Ureter (tissue), 1 donor: ENCODE measurements around the gene PPM1A. TPM values are rescaled to one million over a fixed set of nuclear protein-coding genes. Genes with fewer than 3 reads are reported as not detected.
"Not testable (repeated sequence)": the region's sequence is repeated elsewhere in the genome, so short reads cannot be mapped to it uniquely, and the experiment has no call there.

ENCODE experiments used
- DNase-seq: peaks from one replicate; pipeline ENCODE4 v3.0.0-alpha.2; 2020; ENCODE audit warnings: low spot score
- total RNA-seq: library from RNA; stranded (reverse); gene quantifications from one replicate; pipeline ENCODE4 v1.2.4, GENCODE V29; 2023
- donor health status: DM: yes; HTN: yes; CAD: no.

Gene PPM1A
- total RNA-seq, 1 donor from 2014 or later, result 41.2 TPM

DNA sequence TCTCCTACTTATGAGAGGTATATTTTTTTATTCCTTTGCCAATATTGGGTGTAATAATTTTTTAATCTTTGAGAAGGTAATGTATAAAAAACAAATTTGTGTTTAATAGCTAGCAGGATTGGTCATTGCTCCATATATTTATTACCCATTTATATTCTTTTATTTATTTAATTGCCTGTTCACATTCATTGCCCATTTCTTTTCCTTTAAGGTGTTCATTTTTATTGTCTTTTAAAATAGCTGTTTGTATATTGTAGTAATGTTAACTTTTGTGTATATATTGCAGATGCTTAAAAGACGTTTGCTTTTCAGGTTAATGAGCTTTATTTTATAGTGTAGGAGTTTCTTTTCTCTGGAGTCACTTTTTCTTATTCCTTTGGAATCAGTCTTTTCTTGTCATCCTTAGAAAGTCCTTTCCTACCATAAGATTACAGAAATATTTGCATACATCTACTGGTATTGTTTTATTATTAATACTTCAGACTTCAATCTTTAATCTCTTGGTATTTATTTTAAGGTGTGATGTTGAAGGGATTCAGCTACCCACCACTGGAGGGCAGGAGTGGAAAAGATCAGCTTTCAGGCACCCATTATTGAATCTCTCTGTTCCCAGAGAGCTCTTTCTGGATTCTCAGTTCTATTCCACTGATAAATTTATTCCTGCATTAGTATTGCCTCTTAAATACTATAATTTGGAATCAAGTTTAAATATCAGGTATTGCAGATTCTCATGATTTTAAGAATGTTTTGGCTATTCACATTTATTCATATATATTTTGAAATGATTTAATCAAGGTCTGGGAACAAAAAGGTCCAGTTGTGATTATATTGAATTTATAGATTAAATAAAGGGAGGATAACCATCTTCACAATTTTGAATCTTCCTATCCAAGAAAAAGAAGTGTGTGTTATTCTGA lies 17.3 kb downstream of the PPM1A start:
- DNase-seq, result no peak

DNA sequence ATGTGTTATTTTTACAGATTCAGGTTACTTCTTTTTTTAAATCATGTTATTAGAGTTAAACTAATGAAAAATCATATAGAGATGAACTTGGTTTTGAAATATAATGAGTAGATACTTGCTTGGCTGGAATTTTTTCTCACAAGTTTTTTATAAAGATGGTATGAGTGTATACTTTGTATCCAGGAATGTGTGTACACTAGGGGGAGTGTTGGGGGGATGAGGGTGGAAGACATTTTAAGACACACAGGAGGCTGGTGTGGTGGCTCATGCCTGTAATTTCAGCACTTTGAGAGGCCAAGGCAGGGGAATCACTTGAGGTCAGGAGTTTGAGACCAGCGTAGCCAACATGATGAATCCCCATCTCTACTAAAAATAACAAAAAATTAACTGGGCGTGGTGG lies 23.2 kb downstream of the PPM1A start:
- no peak for DNase-seq

DNA sequence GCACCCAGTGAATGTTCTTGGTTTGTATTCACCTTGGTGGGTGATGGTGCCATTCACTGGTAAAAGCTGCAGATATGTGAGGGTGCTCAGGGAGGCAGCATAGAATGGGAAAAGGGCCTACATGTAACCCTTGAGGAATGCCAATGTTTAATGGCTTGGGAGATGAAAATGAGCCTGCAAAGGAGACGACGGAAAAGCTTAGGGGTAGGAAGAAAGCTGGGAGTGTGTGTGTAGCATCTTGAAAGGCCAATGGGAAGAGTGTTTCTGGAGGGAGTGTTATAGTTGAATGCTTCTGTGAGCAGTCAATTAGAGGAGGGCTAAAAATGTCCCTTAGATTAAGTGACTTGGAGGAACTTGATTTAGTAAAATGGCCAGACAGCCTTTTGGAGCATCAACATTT lies 24.9 kb downstream of the PPM1A start:
- DNase-seq, result no peak

DNA sequence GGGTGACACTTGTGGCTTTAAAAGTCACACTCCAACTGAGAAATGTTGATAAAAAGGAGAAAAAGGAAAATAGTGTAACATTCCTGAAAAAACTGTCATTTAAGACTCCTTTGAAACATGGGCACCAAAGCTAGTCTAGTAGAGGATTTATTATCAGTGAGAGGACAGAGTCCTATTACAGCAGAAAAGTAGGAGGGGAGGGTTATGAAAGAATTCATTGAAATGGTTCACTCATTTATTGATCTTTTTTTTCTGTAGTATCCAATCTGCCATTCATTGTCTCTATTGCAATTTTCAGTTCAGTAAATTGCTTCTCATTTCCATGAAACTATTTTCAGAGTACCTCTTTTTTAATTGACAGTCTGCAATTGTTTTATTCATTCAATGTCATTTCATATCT lies 25.4 kb downstream of the PPM1A start:
- DNase-seq, result no peak

DNA sequence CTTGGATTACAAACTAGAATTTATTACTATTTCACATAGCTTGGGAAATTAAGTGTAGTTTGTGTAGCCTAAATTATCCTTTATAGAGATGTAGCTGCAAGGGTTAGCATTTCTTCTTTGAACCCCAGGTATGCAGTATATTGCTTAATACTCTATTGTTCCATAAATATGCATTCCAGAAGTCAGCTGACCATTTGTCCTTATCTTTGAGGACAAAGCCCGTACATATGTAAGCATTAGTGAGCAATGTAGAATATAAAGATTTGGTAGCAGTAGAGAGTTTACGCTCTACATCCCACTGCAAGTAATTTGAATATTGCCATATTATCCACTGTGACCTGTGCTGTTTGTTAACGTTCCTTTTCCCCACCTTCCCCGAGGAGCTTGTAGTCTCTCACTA lies 26.9 kb downstream of the PPM1A start:
- no peak for DNase-seq

DNA sequence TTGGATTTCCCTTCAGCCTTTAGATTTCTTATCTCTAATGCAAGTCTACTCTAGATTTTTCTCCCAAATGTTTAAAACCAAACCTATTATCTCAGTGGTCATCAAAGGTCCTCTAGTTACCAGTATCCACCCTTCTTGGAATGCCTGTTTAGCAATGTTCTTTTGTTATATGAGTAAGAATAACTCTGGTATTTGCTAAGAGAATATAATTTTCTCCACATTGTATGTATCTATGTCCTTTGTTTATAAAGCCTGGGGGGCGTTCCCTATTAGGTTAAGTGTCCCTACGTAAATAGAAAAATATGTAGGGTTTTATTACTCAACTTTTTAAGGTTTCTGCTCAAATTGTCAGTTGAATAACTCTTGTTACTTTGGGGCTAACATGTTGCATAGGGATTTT lies 27.3 kb downstream of the PPM1A start:
- no peak for DNase-seq

DNA sequence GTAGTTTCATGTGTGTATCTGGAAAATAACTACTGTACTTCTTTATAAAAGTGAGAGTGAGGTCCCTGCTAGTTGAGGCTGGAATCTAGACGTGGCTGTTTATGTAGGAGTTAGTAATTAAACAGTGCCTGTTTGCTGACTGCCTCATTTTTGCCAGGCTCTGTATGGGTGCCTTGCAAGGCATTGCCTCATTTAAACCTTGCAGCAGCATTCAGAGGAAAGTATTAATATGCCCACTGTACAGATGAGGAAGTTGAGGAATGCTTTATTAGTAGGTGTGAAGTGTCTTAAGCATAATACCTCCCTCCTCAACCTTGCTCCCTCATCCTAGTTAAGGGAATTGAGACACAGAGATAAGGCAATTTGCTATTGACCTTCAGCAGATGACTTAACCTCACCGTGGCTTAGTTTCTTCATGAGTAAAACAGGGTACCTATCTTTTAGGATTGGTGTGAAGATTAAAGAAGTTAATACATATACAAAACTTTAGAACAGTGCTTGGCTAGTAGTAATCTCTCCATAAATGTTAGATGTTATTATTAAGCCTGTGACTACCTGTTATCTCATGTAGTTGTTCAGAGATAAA lies 28.7 kb downstream of the PPM1A start:
- DNase-seq, result no peak

DNA sequence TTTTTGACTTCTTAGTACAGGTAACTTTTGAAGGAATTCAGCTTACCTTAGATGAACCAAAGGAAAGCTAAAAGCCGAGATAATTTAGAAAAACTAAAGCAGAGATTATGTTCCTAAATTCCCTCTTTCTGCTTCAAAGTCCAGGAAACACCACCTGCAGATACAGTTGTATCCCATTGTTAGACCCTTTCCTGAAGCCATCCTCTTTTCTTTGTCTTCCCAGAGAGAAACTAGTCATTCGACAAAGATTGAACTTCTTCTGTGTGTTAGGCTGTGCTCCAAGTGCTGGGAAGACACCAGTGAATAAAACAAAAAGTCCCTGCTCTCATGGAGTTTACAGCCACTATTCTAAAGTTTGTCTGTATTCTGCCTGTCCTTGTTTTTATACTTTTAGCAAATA lies 29.3 kb downstream of the PPM1A start:
- DNase-seq, result no peak

DNA sequence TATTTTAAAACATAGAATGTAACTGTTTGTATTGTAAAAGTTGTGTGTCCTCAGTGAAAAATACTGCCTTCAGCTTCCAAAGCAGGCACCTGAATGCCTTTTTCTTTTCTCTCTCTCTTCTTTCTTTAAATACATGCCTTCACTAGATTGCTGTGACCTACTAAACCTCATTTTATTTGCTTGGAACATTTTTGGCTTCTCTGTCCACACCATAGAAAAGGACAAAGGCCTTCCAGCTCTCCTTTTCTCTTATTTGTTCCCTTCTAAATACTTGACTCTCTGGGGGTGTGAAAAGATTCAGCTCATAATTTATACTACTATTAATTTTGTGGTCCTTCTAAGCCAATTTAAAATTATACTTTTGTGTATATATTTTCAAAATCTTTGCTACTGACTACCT lies 38.4 kb downstream of the PPM1A start:
- DNase-seq, result no peak

DNA sequence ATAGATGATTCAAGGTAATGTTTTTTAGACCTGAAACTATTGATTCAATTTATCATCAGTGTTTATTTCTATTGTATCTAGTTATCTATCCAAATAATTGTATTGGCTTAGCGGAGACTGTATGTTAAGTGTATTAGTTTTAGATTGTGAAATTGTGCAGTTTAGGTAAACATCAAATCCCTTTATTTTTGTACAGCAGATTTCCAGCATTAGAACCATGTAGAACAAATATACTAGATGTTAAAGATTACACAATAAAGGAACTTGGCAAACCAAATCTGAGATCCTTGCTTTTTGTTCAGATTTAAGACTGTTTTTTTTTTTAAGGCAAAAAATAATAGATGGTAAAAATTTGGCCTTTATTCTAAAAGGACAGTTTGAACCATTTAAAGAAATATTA lies 39.3 kb downstream of the PPM1A start:
- DNase-seq, result no peak

DNA sequence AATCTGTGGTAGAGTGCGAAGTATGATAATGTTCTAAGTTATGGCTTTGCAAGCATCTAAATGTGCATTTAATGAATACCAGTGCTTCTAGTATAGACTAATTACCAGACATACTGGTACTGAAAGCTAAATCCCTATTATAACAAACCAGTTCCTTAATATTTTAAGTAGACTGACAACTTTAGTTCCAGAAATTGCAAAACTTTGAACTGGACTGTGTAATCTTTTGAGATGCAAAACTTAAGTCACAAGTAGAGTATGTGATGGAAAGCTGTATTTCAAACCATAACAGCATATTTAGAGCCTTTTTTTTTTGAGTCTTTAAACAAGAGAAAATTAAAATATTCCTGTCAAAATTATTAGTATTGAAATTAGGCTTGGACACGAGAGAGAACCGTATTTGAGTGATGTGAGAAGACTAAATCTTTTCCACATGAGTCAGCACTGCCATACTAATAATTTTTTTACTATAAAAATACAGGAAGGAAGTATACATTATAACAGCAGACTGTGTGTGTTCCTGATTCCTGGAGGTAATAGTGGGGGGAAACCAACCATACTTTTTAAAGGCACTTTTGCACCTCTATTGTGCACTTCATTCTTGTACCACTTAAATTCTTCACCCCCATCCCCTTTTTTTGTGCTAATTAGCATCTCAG lies 45.5 kb downstream of the PPM1A start:
- no peak for DNase-seq

DNA sequence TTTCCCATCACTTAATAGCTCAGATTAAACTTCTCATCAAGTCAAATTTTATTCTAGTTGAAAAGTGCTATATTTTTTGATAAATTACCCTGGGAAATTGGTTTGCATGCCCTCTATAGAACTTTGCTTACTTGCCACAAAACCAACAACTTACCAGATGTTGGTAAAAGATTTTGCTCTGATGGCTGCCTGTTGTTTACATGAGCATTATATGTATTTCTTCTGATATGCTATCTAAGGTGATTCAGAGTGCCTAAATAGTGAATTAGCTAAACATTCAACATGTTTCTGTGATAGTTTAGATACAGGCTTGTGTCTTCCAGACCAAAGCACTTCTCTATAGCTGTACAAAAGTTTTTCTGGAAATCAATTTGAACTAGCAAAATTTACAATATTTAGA lies 51.0 kb downstream of the PPM1A start:
- no peak for DNase-seq

DNA sequence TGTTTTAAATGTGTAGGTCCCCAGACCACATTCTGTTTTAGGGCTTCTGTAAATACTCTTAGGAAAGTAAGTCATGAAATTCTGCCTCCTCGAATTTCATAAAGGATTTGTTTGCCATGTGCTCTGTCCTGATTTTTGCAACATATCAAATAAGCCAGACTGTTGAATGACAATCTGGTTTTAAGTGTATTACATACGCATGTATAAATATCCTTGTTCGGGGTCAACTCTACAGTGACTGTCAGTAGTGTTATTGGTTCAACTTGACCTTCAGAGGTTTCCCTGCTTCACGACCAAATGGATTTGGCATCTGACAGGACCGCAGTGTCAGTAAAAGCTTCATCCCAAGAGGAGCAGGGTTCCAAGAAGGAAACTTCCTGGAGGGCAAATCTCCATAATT lies 52.7 kb downstream of the PPM1A start:
- no peak for DNase-seq

DNA sequence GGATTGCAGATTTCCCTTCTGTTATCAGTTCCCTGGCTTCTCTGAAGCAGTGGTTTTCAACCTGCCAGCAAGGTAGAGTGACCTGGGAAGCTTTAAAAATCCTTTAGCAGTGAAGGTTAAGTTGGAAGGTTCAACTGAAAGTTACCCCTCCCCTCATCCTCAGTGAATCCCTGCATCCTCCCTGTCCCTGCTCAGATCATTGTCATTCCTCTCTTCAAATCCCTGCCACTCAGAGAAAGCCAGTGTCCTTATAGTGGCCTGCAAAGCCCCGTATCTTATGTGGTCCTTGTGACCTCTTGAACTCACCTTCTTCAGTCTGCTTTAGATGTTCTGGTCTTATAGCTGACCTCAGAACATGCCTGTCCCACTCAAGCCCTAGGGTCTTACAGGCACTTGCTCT lies 53.6 kb downstream of the PPM1A start:
- DNase-seq, result no peak

DNA sequence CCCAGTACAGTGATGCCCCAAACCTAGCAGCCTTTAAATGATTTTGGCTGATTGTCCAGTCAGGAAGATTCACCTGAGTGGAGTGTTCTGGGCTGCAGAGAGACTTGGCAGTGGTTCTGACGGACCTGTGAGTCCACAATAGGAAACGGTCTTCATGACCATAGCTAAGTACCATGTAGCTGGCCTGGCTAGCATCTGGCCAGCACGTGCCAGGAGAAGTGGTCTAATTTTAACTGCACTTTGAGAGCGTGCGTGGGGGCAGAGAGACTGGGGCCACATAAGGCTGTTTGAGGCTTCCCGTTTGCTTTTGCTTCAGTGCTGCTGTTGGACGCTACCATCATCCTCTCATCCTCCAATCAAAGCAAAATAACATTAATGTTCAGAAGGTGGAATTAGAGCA lies 54.7 kb downstream of the PPM1A start:
- no peak for DNase-seq

DNA sequence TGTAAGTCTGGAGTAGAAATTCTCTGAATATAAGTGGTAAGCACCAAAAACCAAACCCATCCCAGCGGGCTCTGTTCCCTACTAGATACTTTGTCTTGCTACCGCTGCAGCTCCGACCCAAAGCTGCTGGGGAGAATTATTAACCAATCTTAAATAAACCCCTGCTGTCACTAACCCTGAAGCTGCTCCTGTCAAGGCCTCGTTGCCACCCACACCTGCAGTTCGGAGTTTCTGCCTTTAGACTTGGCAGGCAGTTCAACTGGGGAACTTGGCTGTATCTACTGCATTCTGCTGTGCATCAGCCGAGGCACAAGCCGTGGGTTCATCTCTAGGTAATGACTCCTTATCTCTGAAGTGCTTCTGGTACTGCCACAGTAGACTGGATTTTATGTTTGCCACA lies 55.5 kb downstream of the PPM1A start:
- DNase-seq, result no peak

DNA sequence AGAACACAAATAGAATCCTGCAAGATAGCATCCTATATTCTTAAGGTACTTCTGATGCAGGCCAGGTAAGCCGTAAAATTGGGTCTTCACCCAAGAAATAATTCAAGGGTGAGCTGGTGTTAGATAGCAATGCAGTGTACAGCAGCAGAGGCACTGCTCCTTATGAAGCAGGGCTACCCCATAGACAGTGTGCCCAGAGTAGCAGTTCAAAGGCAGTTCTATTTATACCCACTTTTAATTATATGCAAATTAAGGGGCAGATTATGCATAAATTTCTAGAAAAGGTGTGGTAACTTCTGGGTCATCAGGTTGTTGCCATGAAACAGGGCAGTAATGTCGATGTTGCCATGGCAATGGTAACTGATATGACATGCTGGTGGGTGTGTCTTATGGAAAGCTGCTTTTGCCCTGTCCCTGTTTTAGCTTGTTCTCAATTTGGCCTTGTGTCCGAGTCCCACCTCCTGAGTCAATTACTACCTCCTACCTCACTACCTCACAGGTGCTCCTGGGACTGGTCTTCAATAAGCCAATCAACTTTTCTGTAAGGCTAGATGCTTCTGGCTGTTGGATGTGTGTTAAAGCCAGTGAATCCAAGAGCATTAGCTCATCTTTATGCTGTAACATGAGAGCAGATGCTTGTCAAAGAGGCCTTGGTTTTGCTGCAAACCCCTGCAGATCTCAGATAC lies 61.0 kb downstream of the PPM1A start:
- DNase-seq, result no peak

DNA sequence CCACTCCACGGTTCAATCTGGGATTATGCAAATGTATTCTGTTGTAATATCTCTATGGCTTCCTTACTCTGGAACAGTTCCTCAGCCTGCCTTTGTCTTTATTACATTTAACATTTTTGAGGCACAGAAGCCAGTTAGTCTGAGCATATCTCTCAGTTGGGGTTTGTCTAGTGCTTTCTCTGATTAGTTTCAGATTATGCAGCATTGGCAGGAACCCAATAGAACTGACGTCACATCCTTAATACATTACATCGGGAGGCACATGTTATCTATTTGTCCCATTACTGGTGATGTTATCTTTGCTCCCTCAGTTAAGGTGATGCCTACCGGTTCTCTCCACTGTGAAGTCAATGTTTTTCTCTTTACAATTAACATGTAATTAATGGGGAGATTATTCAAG lies 62.4 kb downstream of the PPM1A start:
- DNase-seq, result no peak

DNA sequence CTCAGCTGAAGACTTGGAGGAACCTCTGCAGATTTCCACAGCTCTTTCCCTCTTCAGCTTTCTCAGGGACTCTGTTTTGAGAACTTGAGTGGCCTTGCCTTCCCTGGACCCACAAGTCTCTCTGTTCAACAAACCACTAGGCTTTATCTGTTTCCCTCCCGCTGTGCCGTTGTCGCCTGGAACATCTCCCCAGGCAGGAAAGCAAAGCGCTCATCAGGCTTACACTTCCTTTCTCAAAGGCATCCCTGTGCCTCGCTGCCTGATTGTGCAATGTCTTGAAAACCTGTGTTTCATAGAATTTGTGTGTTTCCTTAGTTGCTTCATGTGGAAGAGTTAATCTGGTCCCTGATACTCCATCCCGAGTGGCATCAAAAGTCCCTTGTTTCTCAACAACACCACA lies 64.1 kb downstream of the PPM1A start:
- DNase-seq, result no peak

DNA sequence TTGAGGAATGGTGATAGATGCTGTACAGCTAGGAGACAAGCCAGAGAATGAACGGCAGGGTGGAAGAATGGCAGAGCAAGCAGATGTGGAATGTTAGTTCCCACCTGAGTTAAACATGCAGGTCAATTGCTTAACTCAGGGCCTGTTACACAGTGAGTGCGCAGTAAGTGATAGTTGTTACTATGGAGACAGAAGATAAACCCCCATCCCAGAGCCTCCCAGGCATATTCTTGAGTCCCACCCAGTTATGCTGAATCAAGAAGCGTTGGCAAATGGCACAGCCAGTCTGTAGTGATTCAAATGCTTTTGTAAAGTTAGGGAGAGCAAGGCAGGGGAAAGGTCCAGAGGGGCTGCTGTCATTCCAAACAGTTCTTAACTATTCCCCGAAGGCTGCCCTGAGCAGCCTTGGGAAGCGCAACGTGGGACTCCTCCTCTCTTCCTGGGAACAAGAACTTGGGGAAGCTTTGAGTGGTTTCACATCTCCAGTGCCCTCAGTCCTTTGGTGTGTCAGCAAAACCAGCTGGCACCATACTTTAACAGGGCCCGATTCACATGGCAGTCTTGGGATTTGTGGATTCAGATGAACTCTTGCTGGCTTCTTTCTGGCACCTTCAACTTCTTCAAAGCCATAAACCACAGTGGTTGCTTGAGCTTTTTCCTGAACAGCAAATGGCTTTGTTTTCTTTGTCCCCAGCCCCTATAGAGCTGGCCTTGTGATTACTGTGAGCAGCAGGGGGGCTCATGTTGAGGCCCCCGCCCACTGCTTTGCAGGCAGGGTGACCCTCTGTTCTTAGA lies 66.4 kb downstream of the PPM1A start:
- DNase-seq, result no peak

DNA sequence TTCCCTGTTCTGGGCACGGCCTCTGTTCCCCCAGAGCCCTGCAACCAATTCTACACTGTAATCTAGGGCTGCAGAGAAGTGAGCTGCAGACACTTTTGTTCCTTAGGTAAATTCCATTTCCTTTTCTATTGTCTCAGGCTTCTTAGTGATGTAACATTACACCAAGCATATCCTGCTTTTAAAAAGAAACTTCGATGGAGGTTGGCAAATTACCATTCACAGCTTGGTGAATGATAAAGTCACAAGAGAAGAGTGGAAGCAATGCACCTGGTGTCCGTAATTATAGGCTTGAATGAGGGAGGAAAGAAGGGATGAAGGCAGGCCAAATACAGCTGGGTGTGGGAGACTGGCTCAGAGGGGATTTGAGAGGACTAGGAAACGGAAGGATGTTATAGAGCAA lies 68.6 kb downstream of the PPM1A start:
- no peak for DNase-seq

DNA sequence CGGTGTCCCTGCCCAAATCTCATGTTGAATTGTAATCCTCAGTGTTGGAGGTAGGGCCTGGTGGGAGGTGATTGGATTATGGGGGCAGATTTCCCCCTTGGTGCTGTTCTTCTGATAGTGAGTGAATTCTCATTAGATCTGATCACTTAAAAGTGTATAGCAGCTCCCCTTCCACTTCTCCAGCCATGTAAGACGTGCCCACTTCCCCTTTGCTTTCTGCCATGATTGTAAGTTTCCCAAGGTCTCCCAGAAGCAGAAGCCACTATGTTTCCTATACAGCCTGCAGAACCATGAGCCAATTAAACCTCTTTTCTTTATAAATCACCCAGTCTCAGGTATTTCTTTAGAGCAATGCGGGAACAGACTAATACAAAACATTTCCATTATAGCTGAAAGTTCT lies 71.8 kb downstream of the PPM1A start:
- not testable (repeated sequence) for DNase-seq
